ENCODE results near the gene CYB561A3. TPM values are rescaled to one million over a fixed set of nuclear protein-coding genes. Genes with fewer than 3 reads are reported as not detected.
A peak's percentile ranks its signal among the peaks of the same experiment; 100 is the strongest.

CYB561A3 gene
- total and polyA plus RNA-seq, 2 of the 13 experiments (the other 11 are each of a cell fraction or from before 2014, with no cell fraction given), result 11.4 to 14.9 TPM

- TF ChIP-seq ZNF33A (CRISPR knock-in tag; IDR thresholded peaks at IDR 0.05; ENCODE audit: borderline replicate concordance) (no peak), ZNF513 (CRISPR knock-in tag; conservative IDR thresholded peaks at IDR 0.05) (no peak), MLXIP (CRISPR knock-in tag; IDR thresholded peaks at IDR 0.05; ENCODE audit: borderline replicate concordance) (no peak), ZNF556 (CRISPR knock-in tag; IDR thresholded peaks at IDR 0.05; ENCODE audit: borderline replicate concordance) (peak; percentile 80; the same call in 1 of the 2 replicates), MAZ (IDR thresholded peaks at IDR 0.05; ENCODE audit: borderline replicate concordance, low read depth, low read length) (no peak), MAZ (CRISPR knock-in tag; IDR thresholded peaks at IDR 0.05; ENCODE audit: low read depth) (0 out of 2 replicates have a peak, but pooled peaks have one; percentile 26), KLF15 (CRISPR knock-in tag; IDR thresholded peaks at IDR 0.05; ENCODE audit: borderline replicate concordance) (no peak), NFE2 (CRISPR knock-in tag; IDR thresholded peaks at IDR 0.05) (no peak), NFE2L2 (IDR thresholded peaks at IDR 0.05; ENCODE audit: low read length) (no peak), AGO1 (IDR thresholded peaks at IDR 0.05; ENCODE audit: low read depth, low read length, poor library complexity, severe bottlenecking) (no peak), ZNF446 (CRISPR knock-in tag; IDR thresholded peaks at IDR 0.05) (no peak), KLF6 (CRISPR knock-in tag; IDR thresholded peaks at IDR 0.05) (no peak), RFXANK (CRISPR knock-in tag; IDR thresholded peaks at IDR 0.05) (no peak), GABPB1 (CRISPR knock-in tag; IDR thresholded peaks at IDR 0.05) (no peak), HIVEP1 (CRISPR knock-in tag; IDR thresholded peaks at IDR 0.05) (no peak)
- TF ChIP-seq, protein P1, sequence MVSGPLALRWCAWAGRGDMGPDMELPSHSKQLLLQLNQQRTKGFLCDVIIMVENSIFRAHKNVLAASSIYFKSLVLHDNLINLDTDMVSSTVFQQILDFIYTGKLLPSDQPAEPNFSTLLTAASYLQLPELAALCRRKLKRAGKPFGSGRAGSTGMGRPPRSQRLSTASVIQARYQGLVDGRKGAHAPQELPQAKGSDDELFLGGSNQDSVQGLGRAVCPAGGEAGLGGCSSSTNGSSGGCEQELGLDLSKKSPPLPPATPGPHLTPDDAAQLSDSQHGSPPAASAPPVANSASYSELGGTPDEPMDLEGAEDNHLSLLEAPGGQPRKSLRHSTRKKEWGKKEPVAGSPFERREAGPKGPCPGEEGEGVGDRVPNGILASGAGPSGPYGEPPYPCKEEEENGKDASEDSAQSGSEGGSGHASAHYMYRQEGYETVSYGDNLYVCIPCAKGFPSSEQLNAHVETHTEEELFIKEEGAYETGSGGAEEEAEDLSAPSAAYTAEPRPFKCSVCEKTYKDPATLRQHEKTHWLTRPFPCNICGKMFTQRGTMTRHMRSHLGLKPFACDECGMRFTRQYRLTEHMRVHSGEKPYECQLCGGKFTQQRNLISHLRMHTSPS (CRISPR knock-in tag; IDR thresholded peaks at IDR 0.05; ENCODE audit: low read depth), result peak; percentile 70; the same call in 1 of the 2 replicates
- TF ChIP-seq, protein P2, sequence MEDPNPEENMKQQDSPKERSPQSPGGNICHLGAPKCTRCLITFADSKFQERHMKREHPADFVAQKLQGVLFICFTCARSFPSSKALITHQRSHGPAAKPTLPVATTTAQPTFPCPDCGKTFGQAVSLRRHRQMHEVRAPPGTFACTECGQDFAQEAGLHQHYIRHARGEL (CRISPR knock-in tag; IDR thresholded peaks at IDR 0.05), result no peak
- TF ChIP-seq, protein P3, sequence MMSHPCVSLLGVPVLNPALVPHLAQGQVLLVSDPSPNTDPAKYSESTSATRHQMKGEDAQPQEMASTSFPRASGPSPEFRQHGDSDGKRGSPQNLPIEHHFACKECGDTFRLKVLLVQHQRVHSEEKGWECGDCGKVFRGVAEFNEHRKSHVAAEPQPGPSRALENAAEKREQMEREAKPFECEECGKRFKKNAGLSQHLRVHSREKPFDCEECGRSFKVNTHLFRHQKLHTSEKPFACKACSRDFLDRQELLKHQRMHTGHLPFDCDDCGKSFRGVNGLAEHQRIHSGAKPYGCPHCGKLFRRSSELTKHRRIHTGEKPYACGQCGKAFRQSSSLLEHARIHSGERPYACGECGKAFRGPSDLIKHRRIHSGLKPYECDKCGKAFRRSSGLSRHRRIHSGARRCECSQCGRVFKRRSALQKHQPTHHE (CRISPR knock-in tag; IDR thresholded peaks at IDR 0.05; ENCODE audit: borderline replicate concordance), result no peak
- TF ChIP-seq, protein P4, sequence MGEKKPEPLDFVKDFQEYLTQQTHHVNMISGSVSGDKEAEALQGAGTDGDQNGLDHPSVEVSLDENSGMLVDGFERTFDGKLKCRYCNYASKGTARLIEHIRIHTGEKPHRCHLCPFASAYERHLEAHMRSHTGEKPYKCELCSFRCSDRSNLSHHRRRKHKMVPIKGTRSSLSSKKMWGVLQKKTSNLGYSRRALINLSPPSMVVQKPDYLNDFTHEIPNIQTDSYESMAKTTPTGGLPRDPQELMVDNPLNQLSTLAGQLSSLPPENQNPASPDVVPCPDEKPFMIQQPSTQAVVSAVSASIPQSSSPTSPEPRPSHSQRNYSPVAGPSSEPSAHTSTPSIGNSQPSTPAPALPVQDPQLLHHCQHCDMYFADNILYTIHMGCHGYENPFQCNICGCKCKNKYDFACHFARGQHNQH (CRISPR knock-in tag; IDR thresholded peaks at IDR 0.05), result peak; percentile 47; the same call in 1 of the 2 replicates
These were observed 27.0 kb downstream of the CYB561A3 start (continued) for GRCh38 chr11:61334434-61335354.

All from HepG2 (cell line).